Measurements from ENCODE around the gene AFAP1L2.

GRCh38 chr10:114356751-114357514 lies 47.4 kb downstream of the AFAP1L2 start:
- no peak for TF ChIP-seq POLR2A (IDR thresholded peaks at IDR 0.05)
- TF ChIP-seq CTCF (IDR thresholded peaks at IDR 0.05) = no peak

Data from right lobe of liver (tissue), 4 donors.